OCI-LY3 (cell line): Measurements from ENCODE around the gene FBXO42.

Experiments used
- H2AFZ ChIP-seq: fragments of 200-600, 300-600 bp; shearing (Covaris generic); 2 replicates; pipeline ENCODE4 v1.6.0; 2014; ENCODE audit warnings: antibody characterized with exemption, low read depth, low read length
- H3K27ac ChIP-seq: fragments of 200-600, 300-600 bp; sonication (generic); 2 replicates; pipeline ENCODE4 v1.5.1; 2014; ENCODE audit warnings: mild to moderate bottlenecking, low read length, moderate library complexity, mixed read lengths
- H3K27me3 ChIP-seq: fragments of 200-600, 300-600 bp; sonication (generic); 2 replicates; pipeline ENCODE4 v1.6.1; 2014; ENCODE audit warnings: low read depth, low read length, mixed read lengths
- H3K36me3 ChIP-seq: fragments of 200-600, 300-600 bp; sonication (generic); replicated peaks from 2 replicates; pipeline ENCODE3; 2014; ENCODE audit warnings: low read depth, low read length, mixed read lengths
- H3K4me1 ChIP-seq: fragments of 300-600, 200-600 bp; sonication (generic); 2 replicates; pipeline ENCODE4 v1.6.1; 2014; ENCODE audit warnings: low read length, mixed read lengths
- H3K4me2 ChIP-seq: fragments of 200-600, 300-600 bp; sonication (generic); 2 replicates; pipeline ENCODE4 v1.6.1; 2014; ENCODE audit warnings: low read length, mixed read lengths
- H3K4me3 ChIP-seq: fragments of 300-600, 200-600 bp; sonication (generic); 2 replicates; pipeline ENCODE4 v1.5.1; 2014; ENCODE audit warnings: antibody characterized with exemption, mild to moderate bottlenecking, low read length, moderate library complexity
- H3K79me2 ChIP-seq: fragments of 300-600, 200-600 bp; shearing (Covaris generic); 2 replicates; pipeline ENCODE4 v1.6.1; 2014; ENCODE audit warnings: mild to moderate bottlenecking, low read length, mixed read lengths
- H3K9ac ChIP-seq: fragments of 300-600, 200-600 bp; shearing (Covaris generic); 2 replicates; pipeline ENCODE4 v1.6.0; 2014; ENCODE audit warnings: mild to moderate bottlenecking, low read length, moderate library complexity
- H3K9me3 ChIP-seq: fragments of 200-600, 300-600 bp; shearing (Covaris generic); 2 replicates; pipeline ENCODE4 v1.6.1; 2014; ENCODE audit warnings: low read length, mixed read lengths; ENCODE audit not compliant: insufficient read depth
- H4K20me1 ChIP-seq: fragments of 200-600, 300-600 bp; sonication (generic); 2 replicates; pipeline ENCODE4 v1.6.1; 2016; ENCODE audit warnings: low read length, mixed read lengths; ENCODE audit not compliant: insufficient read depth
- EZH2phosphoT487 ChIP-seq: fragments of 200-600 bp; shearing (Covaris generic); IDR thresholded peaks from 2 replicates; pipeline ENCODE4 v1.6.1; 2018; ENCODE audit warnings: antibody characterized with exemption, mixed run types, low read depth
- TF ChIP-seq, protein P1 (sequence below): fragments of 200-600, 300-600 bp; sonication (generic); IDR thresholded peaks from 2 replicates; pipeline ENCODE4 v1.5.1; 2014; ENCODE audit warnings: antibody characterized with exemption, low read length, low read depth

Gene FBXO42

GRCh38 chr1:16253332-16253922 is 98.9 kb downstream of the FBXO42 start:
- Histone ChIP-seq H3K4me3 (no peak overlapping the region), H2AFZ (no peak overlapping the region), H3K9me3 (no peaks in the 10 kb centered on the region), H3K27ac (no peak overlapping the region), H3K27me3 (no peaks in the 10 kb centered on the region), H3K9ac (no peak overlapping the region), H3K4me2 (no peak overlapping the region), H4K20me1 (no peaks in the 10 kb centered on the region), H3K4me1 (peaks cover 18% of the 10 kb centered on the region), H3K36me3 (peaks cover 23% of the 10 kb centered on the region), H3K79me2 (no peaks in the 10 kb centered on the region)
- no peak for TF ChIP-seq EZH2phosphoT487
- TF ChIP-seq, protein P1, sequence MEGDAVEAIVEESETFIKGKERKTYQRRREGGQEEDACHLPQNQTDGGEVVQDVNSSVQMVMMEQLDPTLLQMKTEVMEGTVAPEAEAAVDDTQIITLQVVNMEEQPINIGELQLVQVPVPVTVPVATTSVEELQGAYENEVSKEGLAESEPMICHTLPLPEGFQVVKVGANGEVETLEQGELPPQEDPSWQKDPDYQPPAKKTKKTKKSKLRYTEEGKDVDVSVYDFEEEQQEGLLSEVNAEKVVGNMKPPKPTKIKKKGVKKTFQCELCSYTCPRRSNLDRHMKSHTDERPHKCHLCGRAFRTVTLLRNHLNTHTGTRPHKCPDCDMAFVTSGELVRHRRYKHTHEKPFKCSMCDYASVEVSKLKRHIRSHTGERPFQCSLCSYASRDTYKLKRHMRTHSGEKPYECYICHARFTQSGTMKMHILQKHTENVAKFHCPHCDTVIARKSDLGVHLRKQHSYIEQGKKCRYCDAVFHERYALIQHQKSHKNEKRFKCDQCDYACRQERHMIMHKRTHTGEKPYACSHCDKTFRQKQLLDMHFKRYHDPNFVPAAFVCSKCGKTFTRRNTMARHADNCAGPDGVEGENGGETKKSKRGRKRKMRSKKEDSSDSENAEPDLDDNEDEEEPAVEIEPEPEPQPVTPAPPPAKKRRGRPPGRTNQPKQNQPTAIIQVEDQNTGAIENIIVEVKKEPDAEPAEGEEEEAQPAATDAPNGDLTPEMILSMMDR = no peak

GRCh38 chr1:16252912-16253311 is 99.4 kb downstream of the FBXO42 start:
- H3K4me2 ChIP-seq = no peak overlapping the region
- H2AFZ ChIP-seq = no peak overlapping the region
- no peak overlapping the region for H3K4me3 ChIP-seq
- TF ChIP-seq EZH2phosphoT487 = no peak
- TF ChIP-seq, protein P1 = no peak
- H3K4me1 ChIP-seq = peaks cover 18% of the 10 kb centered on the region
- H3K9me3 ChIP-seq = no peaks in the 10 kb centered on the region
- no peak overlapping the region for H3K9ac ChIP-seq
- H3K27me3 ChIP-seq = no peaks in the 10 kb centered on the region
- no peak overlapping the region for H3K27ac ChIP-seq
- H3K79me2 ChIP-seq = no peaks in the 10 kb centered on the region
- peaks cover 26% of the 10 kb centered on the region for H3K36me3 ChIP-seq
- H4K20me1 ChIP-seq = no peaks in the 10 kb centered on the region

DNA sequence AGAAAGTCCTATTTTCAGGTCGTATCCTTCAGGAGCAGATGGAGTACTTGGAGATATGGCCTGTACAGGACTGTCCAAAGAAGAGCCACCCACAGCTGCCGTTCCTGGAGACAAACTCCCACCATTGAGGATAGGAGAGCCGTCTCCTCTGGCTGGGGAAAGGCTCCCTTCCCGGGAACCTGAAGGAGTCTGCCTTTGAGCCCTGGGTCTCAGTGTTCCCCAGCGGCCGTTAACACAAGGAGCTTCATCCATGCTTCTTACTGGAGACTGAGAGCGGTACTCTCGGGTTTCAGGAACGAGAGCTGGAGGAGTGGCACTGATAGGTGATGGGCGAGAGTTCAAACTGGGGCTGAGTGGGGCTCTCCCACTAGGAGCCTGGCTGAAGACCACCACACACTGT is 100.9 kb downstream of the FBXO42 start:
- Histone ChIP-seq H3K79me2 (no peaks in the 10 kb centered on the region), H3K9me3 (no peaks in the 10 kb centered on the region), H3K4me3 (no peak overlapping the region), H2AFZ (no peak overlapping the region), H3K27me3 (no peaks in the 10 kb centered on the region), H3K4me1 (peaks cover 18% of the 10 kb centered on the region), H4K20me1 (no peaks in the 10 kb centered on the region), H3K4me2 (no peak overlapping the region), H3K9ac (no peak overlapping the region), H3K36me3 (peaks cover 23% of the 10 kb centered on the region), H3K27ac (no peak overlapping the region)
- TF ChIP-seq, protein P1 = no peak
- no peak for TF ChIP-seq EZH2phosphoT487

- Histone ChIP-seq H3K9me3 (no peaks in the 10 kb centered on the region), H4K20me1 (no peaks in the 10 kb centered on the region), H3K4me1 (peaks cover 18% of the 10 kb centered on the region), H3K27ac (no peak overlapping the region), H3K79me2 (no peaks in the 10 kb centered on the region), H3K27me3 (no peaks in the 10 kb centered on the region), H3K4me3 (no peak overlapping the region), H3K4me2 (no peak overlapping the region), H2AFZ (no peak overlapping the region), H3K36me3 (peaks cover 19% of the 10 kb centered on the region), H3K9ac (no peak overlapping the region)
- TF ChIP-seq, protein P1 = no peak
- no peak for TF ChIP-seq EZH2phosphoT487
Observed at GRCh38 chr1:16250524-16251251, 101.6 kb downstream of the FBXO42 start.
